Chondrocyte (in vitro differentiated cells): ENCODE results near the gene PLCB4. TPM values are rescaled to one million over a fixed set of nuclear protein-coding genes. Genes with fewer than 3 reads are reported as not detected.

Experiments used
- DNase-seq: peaks from one replicate; pipeline ENCODE4 v3.0.0; 2021; ENCODE audit warnings: mixed read lengths, low spot score
- H3K27ac Mint-ChIP-seq: one replicate; pipeline ENCODE4 v1.8.0; 2021; ENCODE audit warnings: mild to moderate bottlenecking, moderate library complexity, mixed read lengths; ENCODE audit not compliant: unreplicated experiment
- H3K27me3 Mint-ChIP-seq: 2 replicates; pipeline ENCODE4 v1.8.0; 2021; ENCODE audit warnings: low read depth, mixed read lengths
- H3K36me3 Mint-ChIP-seq: 2 replicates; pipeline ENCODE4 v1.8.0; 2021; ENCODE audit warnings: low read depth, mixed read lengths
- H3K4me1 Mint-ChIP-seq: 2 replicates; pipeline ENCODE4 v1.8.0; 2021; ENCODE audit warnings: low read depth, mild to moderate bottlenecking, mixed read lengths
- H3K4me3 Mint-ChIP-seq: one replicate; pipeline ENCODE4 v1.8.0; 2021; ENCODE audit warnings: mild to moderate bottlenecking, moderate library complexity, mixed read lengths; ENCODE audit not compliant: unreplicated experiment
- H3K9me3 Mint-ChIP-seq: 2 replicates; pipeline ENCODE4 v1.8.0; 2021; ENCODE audit warnings: low read depth, mixed read lengths
- CTCF ChIP-seq: fragments of 200-600 bp; sonication (generic); IDR thresholded peaks from 2 replicates; pipeline ENCODE4 v1.5.0; 2021; ENCODE audit warnings: antibody characterized with exemption, mild to moderate bottlenecking, moderate library complexity
- total RNA-seq: library from RNA; stranded (reverse); gene quantifications from 3 replicates; pipeline ENCODE4 v1.2.1, GENCODE V29; 2021

PLCB4 gene
- total RNA-seq, 1 donor from 2014 or later: 13.3 TPM

DNA sequence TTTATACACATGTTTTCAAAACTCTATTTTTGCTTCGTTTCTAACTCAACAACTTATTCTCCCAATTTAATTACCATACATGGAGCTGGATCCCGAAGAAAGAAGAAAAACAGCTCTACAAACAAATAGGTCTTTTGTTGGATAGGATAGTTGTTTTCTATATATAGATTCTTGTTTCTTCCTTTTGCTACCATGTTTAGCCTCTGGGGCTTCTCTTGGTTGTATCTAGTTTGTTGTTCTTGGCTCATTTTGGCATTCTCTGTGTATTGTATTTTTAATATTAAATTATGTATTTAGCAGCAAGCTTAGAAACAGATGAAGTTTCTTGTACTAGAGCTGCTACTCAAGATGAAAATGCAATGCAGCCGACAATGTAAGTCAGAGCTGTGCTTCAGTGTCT is 60.9 kb downstream of the PLCB4 start:
- peaks cover 5% of the 10 kb centered on the region for H3K36me3 Mint-ChIP-seq
- no peaks in the 10 kb centered on the region for H3K27me3 Mint-ChIP-seq
- H3K9me3 Mint-ChIP-seq: peaks cover 10% of the 10 kb centered on the region

GRCh38 chr20:9130521-9130920 is 61.6 kb downstream of the PLCB4 start:
- Mint-ChIP-seq H3K36me3 (peaks cover 5% of the 10 kb centered on the region), H3K4me1 (peaks cover 28% of the 10 kb centered on the region), H3K4me3 (no peak overlapping the region), H3K27me3 (no peaks in the 10 kb centered on the region), H3K27ac (no peak overlapping the region), H3K9me3 (peaks cover 10% of the 10 kb centered on the region)
- TF ChIP-seq CTCF: no peak
- DNase-seq: no peak

More for the DNA sequence above, 60.9 kb downstream of the PLCB4 start:
- no peak for TF ChIP-seq CTCF
- DNase-seq: no peak
- H3K27ac Mint-ChIP-seq: no peak overlapping the region
- H3K4me3 Mint-ChIP-seq: no peak overlapping the region
- peaks cover 28% of the 10 kb centered on the region for H3K4me1 Mint-ChIP-seq

DNA sequence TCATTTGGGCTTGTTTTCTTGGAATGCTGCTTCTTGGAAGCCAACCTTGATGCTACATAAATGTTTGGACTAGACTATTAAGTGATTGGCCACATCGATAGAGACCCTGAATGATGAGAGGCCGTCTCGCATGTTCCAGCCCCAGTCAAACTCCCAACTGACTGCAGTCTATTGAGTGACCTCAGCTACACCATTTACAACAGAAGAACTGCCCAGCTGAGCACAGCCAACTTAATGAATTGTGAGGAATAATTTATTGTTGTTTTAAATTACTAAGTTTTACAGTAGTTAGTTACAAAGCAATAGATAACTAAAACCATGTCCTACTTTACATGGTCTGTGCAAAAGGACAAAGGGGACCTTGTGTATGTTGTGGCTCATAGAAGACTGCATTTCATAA is 63.0 kb downstream of the PLCB4 start:
- Mint-ChIP-seq H3K36me3 (peaks cover 5% of the 10 kb centered on the region), H3K27ac (no peak overlapping the region), H3K4me1 (peaks cover 20% of the 10 kb centered on the region), H3K9me3 (peaks cover 10% of the 10 kb centered on the region), H3K27me3 (no peaks in the 10 kb centered on the region), H3K4me3 (no peak overlapping the region)
- no peak for DNase-seq
- TF ChIP-seq CTCF: no peak

- Mint-ChIP-seq H3K4me3 (no peak overlapping the region), H3K36me3 (peaks cover 9% of the 10 kb centered on the region), H3K27ac (no peak overlapping the region), H3K4me1 (peaks cover 18% of the 10 kb centered on the region), H3K9me3 (peaks cover 14% of the 10 kb centered on the region), H3K27me3 (no peaks in the 10 kb centered on the region)
- no peak for TF ChIP-seq CTCF
- DNase-seq: no peak
These were observed 65.5 kb downstream of the PLCB4 start for GRCh38 chr20:9134346-9134745.

- Mint-ChIP-seq H3K36me3 (peaks cover 12% of the 10 kb centered on the region), H3K27ac (no peak overlapping the region), H3K27me3 (no peaks in the 10 kb centered on the region), H3K4me3 (no peak overlapping the region), H3K9me3 (peaks cover 14% of the 10 kb centered on the region), H3K4me1 (peaks cover 6% of the 10 kb centered on the region)
- no peak for DNase-seq
- TF ChIP-seq CTCF: no peak
These were observed 67.2 kb downstream of the PLCB4 start for GRCh38 chr20:9136114-9136513.
